Measurements from ENCODE around the gene AJUBA.
"Not testable (repeated sequence)": the region's sequence is repeated elsewhere in the genome, so short reads cannot be mapped to it uniquely, and the experiment has no call there.

The AJUBA gene

GRCh38 chr14:22981090-22981875 is 1.1 kb downstream of the AJUBA start:
- DNase-seq (ENCODE audit: low read depth in 2 of 2, low spot score in 1 of 2): no peak

- DNase-seq (ENCODE audit: low read depth in 2 of 2, low spot score in 1 of 2): no peak
These were observed 1.7 kb downstream of the AJUBA start for GRCh38 chr14:22980672-22981089.

- DNase-seq (ENCODE audit: low read depth in 2 of 2, low spot score in 1 of 2): no peak
These were observed 2.5 kb downstream of the AJUBA start for GRCh38 chr14:22979748-22980392.

- no peak for DNase-seq (ENCODE audit: low read depth in 2 of 2, low spot score in 1 of 2)
These were observed 3.2 kb downstream of the AJUBA start for GRCh38 chr14:22978981-22979671.

DNA sequence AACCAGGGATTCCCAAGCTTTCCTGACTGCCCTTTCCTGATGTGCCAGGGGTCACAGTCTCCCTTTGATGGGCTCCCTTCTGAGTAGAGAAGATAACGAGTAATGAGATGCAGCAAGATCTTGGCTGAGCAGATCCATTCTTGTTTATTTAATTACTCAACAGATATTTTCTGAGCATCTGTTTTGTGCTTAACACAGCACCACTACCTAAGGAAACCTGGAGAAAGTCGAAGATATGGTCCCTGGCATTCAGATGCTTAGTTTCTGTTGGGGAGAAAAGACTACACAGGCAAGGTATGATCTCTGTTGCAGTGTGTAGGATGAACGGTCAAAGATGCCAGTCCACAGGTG is 3.9 kb downstream of the AJUBA start:
- DNase-seq (ENCODE audit: low read depth in 2 of 2, low spot score in 1 of 2): no peak

- no peak for DNase-seq (ENCODE audit: low read depth in 2 of 2, low spot score in 1 of 2)
These were observed 4.5 kb downstream of the AJUBA start for GRCh38 chr14:22977684-22978486.

DNA sequence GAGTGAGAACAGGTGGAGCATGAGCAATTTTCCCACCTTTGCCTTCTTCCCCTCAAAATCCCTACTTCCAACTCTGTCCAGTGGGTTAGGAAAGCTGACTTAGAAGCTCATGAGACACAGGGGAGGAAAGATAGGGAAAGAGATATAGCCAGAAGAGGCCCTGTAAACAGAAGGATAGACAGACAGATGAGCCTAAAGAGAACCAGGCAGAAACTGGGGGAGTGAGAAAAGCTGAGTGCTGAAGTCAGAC is 5.0 kb downstream of the AJUBA start:
- no peak for DNase-seq (ENCODE audit: low read depth in 2 of 2, low spot score in 1 of 2)

- DNase-seq (ENCODE audit: low read depth in 2 of 2, low spot score in 1 of 2): no peak
These were observed 5.5 kb downstream of the AJUBA start for GRCh38 chr14:22976620-22977433.

- DNase-seq (ENCODE audit: low read depth in 2 of 2, low spot score in 1 of 2): no peak
These were observed 7.6 kb downstream of the AJUBA start for GRCh38 chr14:22974530-22975313.

- no peak for DNase-seq (ENCODE audit: low read depth in 2 of 2, low spot score in 1 of 2)
These were observed 8.9 kb downstream of the AJUBA start for GRCh38 chr14:22973217-22974032.

DNA sequence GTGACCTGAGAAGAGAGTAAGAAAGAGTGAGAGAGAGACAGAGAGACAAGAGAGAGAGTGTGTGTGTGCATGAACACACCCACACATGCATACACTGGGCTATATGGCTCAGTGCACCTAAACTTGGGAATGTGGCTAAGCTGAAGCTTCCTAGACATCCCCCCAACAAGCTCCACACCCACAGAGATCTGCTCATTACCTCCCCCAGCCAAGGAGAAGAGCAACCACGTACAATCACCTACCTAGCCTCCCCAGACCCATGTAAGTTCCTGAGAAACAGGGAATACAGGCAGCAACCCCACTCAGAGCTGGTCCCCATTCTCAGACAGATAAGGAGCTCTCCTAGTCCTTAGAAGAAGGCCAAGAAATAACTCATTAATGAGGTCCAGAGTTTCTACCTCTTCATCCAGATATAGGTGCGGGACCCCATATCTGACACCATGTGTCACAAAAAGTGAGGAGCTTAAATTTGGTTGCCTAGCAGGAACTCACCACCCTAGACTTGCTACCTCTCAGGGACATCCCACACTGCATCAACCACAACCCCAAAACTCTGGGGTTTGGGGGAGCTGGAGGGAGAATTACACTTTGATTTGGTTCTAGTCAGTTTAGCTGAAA is 9.9 kb downstream of the AJUBA start:
- DNase-seq (ENCODE audit: low read depth in 2 of 2, low spot score in 1 of 2): no peak

DNA sequence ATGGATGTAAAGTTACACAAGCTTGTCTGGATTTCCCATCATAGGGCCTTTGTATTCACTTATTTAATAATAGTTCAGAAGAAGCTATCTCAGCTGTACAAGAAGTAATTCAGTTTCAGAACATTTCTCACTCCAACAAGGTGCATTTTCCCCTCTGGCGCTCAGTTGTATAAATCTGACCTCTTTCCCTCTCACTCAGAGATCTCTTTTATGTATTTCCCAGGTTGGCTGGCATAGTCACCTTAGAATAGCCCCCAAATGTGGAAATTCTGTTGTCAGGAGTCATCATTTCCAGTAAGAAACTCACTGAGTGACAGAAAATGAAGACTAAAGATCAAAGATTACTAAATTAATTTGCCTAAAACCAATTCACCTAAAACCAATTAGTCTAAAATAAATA is 11.2 kb downstream of the AJUBA start:
- no peak for DNase-seq (ENCODE audit: low read depth in 2 of 2, low spot score in 1 of 2)

DNA sequence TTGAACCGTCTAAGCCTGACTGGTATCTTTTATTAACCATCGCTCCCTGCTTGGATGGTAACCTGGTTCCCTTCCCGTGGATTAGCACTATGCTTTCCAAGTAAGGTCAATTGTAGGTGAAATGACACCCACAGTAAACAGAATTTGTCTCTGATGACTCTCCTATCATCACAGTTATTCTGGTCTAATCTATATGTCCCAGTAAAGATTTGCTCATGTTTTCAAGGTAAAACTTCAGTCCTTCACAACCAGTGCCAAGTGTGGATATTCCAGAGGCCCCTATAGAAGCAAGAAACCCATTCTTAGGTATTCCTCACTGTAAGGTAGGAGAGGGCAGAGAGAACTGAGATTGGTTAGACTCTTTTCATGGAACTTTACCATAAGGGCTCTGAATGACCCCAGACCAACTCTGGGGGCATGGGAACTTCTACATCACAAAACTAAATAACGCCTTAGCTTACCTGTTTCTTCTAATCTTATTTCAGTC is 15.5 kb downstream of the AJUBA start:
- DNase-seq (ENCODE audit: low read depth in 2 of 2, low spot score in 1 of 2): no peak

DNA sequence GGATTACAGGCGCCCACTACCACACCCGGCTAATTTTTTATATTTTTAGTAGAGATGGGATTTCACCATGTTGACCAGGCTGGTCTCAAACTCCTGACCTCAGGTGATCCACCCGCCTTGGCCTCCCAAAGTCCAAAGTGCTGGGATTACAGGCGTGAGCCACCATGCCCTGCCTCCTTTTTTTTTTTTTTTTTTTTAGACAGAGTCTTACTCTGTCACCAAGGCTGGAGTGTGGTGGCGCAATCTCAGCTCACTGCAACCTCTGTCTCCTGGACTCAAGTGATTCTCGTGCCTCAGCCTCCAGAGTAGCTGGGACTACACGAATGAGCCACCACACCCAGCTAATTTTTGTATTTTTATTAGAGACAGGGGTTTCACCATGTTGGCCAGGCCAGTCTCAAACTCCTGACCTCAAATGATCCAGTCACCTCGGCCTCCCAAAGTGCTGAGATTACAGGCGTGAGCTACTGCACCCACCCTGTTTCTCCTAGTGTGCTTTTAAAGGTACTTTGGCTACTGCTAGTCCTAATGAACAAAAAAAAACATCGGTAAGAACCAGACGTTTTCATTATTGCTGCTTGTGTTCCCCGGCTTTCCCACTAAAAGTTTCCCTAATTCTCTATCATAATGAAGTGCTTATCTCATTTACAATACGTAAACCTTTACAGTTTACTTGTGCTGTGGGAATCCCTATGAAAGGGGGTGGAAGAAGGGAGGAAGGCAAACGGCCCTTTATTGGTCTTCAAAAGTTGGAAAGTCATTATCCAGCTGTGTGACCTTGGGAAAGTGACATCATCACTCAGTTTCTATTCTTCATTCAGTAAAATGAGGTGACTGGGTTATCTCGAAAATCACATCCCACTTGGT is 16.2 kb downstream of the AJUBA start:
- not testable (repeated sequence) for DNase-seq (ENCODE audit: low read depth in 2 of 2, low spot score in 1 of 2)

GRCh38 chr14:22962061-22962676 is 20.2 kb downstream of the AJUBA start:
- DNase-seq (ENCODE audit: low read depth in 2 of 2, low spot score in 1 of 2): no peak

- no peak for DNase-seq (ENCODE audit: low read depth in 2 of 2, low spot score in 1 of 2)
These were observed 26.4 kb downstream of the AJUBA start for GRCh38 chr14:22955702-22956569.
